Testis (tissue), 3 donors: ENCODE data around the gene TKFC. TPM values are rescaled to one million over a fixed set of nuclear protein-coding genes. Genes with fewer than 3 reads are reported as not detected.
A peak's percentile ranks its signal among the peaks of the same experiment; 100 is the strongest.

Source experiments
- DNase-seq: peaks from one replicate; pipeline ENCODE4 v3.0.0-alpha.2; 2019
- H3K27ac ChIP-seq, 2 donors: fragments of 200-600 bp; sonication (generic); one replicate each; pipeline ENCODE4 v1.5.1; 2019
- H3K27me3 ChIP-seq: fragments of 200-600 bp; sonication (generic); one replicate; pipeline ENCODE4 v1.5.1; 2019
- H3K36me3 ChIP-seq: fragments of 200-600 bp; sonication (generic); one replicate; pipeline ENCODE4 v1.5.1; 2017; ENCODE audit warnings: low read depth; ENCODE audit errors: missing control alignments
- H3K4me1 ChIP-seq: fragments of 200-600 bp; sonication (generic); one replicate; pipeline ENCODE4 v1.5.1; 2019
- H3K4me3 ChIP-seq, 2 donors: fragments of 200-600 bp; sonication (generic); one replicate each; pipeline ENCODE4 v1.5.1; 2017 to 2019
- H3K9me3 ChIP-seq: fragments of 200-600 bp; sonication (generic); one replicate; pipeline ENCODE4 v1.5.1; 2017
- POLR2A ChIP-seq: fragments of 450-650 bp; IDR thresholded peaks from one replicate; pipeline ENCODE4 v1.6.1; 2017; ENCODE audit warnings: antibody characterized with exemption, mild to moderate bottlenecking, moderate library complexity
- WGBS, 2 donors: methylation state at CpG; one replicate each; pipeline ENCODE4 v1.1.5; 2018; 5-methylcytosine and 5-hydroxymethylcytosine counted together
- intact Hi-C: fragments of 100-400 bp; cut with DNase I; formaldehyde crosslinking; loops from one replicate; pipeline ENCODE4 v1.15.1; 2023; ENCODE audit warnings: low total_unique reads
- polyA plus RNA-seq: library from polyadenylated mRNA; stranded (reverse); fragments of 350-450 nt; fragmentation: Illumina TruSeq; extraction: RNeasy Lipid Tissue Mini Kit (QIAGEN cat#74804); gene quantifications from one replicate; pipeline ENCODE4 v1.2.3, GENCODE V29; 2014; ENCODE audit warnings: low read depth, low replicate concordance; ENCODE audit not compliant: insufficient read depth
- total RNA-seq, 2 donors: library from RNA; depleted of rRNA; stranded (reverse); fragments of >200 nt; gene quantifications; one replicate each; pipeline ENCODE4 v1.2.3, GENCODE V29; 2016
- TF ChIP-seq, protein P1 (sequence below), 3 experiments: fragments of 450-650 bp in 2 of 3; fragments of 200-600 bp in 1 of 3; sonication (generic) in 1 of 3; IDR thresholded peaks; one replicate each; pipeline ENCODE4 v1.5.1; 2016 to 2019; ENCODE audit warnings: antibody characterized with exemption in 3 of 3, mild to moderate bottlenecking in 2 of 3, moderate library complexity in 1 of 3

Gene TKFC
- total and polyA plus RNA-seq, 3 donors from 2014 or later, result 90.1 to 159 (median 121) TPM

DNA sequence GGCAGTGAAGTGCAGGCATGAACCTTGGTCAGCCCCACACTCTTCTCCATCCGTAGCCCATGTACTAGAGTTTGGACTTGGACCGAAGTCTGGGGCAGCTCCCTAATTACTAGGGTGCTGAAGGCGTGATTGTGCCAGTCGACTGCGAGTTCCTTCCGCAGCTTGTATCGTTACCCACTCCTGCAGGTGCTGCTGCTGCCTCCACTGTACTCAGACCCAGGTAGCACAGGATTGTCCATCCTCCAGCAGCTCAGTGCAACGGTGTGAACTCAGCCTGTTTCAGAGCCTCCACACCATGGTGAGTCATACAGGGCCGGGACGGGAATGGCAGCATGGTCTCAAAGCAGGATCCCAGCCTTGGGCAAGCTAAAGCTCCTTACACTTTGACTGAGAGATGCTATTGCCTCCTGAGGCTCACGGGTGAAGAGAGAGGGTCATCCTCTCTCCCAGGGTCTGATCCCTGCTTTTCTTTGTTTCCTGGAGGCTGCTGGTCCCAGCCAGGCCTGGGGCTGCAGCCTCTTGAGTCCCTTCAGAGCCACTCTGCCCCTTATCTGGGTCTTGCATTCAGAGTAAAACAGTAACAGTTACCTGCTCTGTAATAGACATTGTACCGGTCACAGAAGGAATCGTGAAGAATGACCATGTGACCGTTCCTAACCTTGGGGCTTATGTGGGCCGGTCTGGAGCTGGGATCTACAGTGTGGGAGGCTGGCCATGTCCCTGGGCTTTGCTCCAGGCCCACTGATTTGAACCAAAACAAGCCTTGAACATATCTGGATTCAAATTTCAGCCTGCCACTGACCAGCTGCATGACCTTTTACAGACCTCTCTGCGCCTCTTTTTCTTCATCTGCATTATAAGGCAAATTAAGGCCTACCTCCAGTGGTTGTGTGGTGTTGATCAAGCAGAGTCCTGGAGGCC is 1.7 kb downstream of the TKFC start:
- no peak overlapping the region for H3K4me3 ChIP-seq
- peak; percentile 90 for DNase-seq
- intact Hi-C loops, result loop anchor here (5.0 to 10.0 kb wide), 2 partner anchors 53 to 100 kb away; partner anchors contain the start of gene SDHAF2
- peaks cover 49% of the 10 kb centered on the region for H3K4me1 ChIP-seq
- no peaks in the 10 kb centered on the region for H3K27me3 ChIP-seq
- H3K9me3 ChIP-seq, result no peaks in the 10 kb centered on the region
- peak overlapping the region; percentile 82 to 95 for H3K27ac ChIP-seq
- no peaks in the 10 kb centered on the region for H3K36me3 ChIP-seq
- WGBS, 2 donors, result 37 to 50% methylated on average over 15 to 16 of the region's 16 CpGs
- no peak for TF ChIP-seq POLR2A
- TF ChIP-seq, protein P1, sequence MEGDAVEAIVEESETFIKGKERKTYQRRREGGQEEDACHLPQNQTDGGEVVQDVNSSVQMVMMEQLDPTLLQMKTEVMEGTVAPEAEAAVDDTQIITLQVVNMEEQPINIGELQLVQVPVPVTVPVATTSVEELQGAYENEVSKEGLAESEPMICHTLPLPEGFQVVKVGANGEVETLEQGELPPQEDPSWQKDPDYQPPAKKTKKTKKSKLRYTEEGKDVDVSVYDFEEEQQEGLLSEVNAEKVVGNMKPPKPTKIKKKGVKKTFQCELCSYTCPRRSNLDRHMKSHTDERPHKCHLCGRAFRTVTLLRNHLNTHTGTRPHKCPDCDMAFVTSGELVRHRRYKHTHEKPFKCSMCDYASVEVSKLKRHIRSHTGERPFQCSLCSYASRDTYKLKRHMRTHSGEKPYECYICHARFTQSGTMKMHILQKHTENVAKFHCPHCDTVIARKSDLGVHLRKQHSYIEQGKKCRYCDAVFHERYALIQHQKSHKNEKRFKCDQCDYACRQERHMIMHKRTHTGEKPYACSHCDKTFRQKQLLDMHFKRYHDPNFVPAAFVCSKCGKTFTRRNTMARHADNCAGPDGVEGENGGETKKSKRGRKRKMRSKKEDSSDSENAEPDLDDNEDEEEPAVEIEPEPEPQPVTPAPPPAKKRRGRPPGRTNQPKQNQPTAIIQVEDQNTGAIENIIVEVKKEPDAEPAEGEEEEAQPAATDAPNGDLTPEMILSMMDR (IDR thresholded peaks at IDR 0.05), result no peak

GRCh38 chr11:61335355-61335710 is 2.3 kb downstream of the TKFC start:
- WGBS, 2 donors, result 42 to 71% methylated on average over 1 of the region's 1 CpG
- peak; percentile 49 for DNase-seq
- TF ChIP-seq, protein P1 (IDR thresholded peaks at IDR 0.05), result no peak
- no peak for TF ChIP-seq POLR2A
- peaks cover 49% of the 10 kb centered on the region for H3K4me1 ChIP-seq
- H3K36me3 ChIP-seq, result no peaks in the 10 kb centered on the region
- no peaks in the 10 kb centered on the region for H3K27me3 ChIP-seq
- H3K27ac ChIP-seq, result peak overlapping the region; percentile 82 to 95
- H3K9me3 ChIP-seq, result no peaks in the 10 kb centered on the region
- no peak overlapping the region for H3K4me3 ChIP-seq
- intact Hi-C loops, result loop anchor here (5.0 to 10.0 kb wide), 2 partner anchors 52 to 99 kb away; partner anchors contain the start of gene SDHAF2

- no peaks in the 10 kb centered on the region for H3K27me3 ChIP-seq
- no peaks in the 10 kb centered on the region for H3K36me3 ChIP-seq
- 38 to 40% methylated on average over 8 of the region's 8 CpGs for WGBS, 2 donors
- H3K27ac ChIP-seq, result peak overlapping the region; percentile 82 to 95
- TF ChIP-seq, protein P1 (IDR thresholded peaks at IDR 0.05), result peak; percentile 92 to 97 (median 97)
- TF ChIP-seq POLR2A, result no peak
- peaks cover 47% of the 10 kb centered on the region for H3K4me1 ChIP-seq
- intact Hi-C loops, result loop anchor here (5.0 to 10.0 kb wide), 2 partner anchors 51 to 98 kb away; partner anchors contain the start of gene SDHAF2
- peak; percentile 84 for DNase-seq
- H3K9me3 ChIP-seq, result no peaks in the 10 kb centered on the region
- H3K4me3 ChIP-seq, result no peak overlapping the region
These were observed 3.3 kb downstream of the TKFC start for GRCh38 chr11:61336171-61336935.

DNA sequence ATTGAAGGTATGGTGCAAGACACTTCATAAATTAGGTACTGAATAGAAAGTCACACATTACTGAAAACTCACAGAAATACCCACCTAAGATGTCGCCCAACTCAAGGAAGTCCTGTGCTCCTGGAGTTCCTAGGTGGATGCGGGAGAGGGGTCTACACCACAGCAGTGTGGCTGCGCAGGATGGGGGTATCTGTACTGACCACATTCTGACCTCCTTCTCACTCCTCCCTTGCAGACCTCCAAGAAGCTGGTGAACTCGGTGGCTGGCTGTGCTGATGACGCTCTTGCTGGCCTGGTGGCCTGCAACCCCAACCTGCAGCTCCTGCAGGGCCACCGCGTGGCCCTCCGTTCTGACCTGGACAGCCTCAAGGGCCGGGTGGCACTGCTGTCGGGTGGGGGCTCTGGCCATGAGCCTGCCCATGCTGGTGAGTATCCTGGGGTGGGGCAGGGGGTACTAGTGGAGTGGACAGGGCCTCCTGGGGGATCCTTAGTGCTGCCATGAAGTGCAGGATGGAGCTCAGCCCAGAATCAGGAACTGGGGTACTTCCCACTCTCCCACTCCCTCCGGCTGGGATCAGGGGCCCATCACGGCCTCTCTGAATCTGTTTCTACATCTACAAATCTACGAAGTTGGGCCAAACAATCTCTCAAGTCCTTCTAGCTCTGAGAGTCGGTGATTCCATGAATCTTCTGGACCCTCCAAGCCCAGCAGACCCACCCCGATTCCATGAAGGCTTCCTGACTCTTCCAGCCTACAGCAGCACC is 4.9 kb downstream of the TKFC start:
- no peaks in the 10 kb centered on the region for H3K27me3 ChIP-seq
- H3K4me1 ChIP-seq, result peaks cover 39% of the 10 kb centered on the region
- no peaks in the 10 kb centered on the region for H3K36me3 ChIP-seq
- 93 to 95% methylated on average over 9 to 15 of the region's 15 CpGs for WGBS, 2 donors
- H3K9me3 ChIP-seq, result no peaks in the 10 kb centered on the region
- intact Hi-C loops, result loop anchor here (5.0 to 10.0 kb wide), 2 partner anchors 49 to 97 kb away; partner anchors contain the start of gene SDHAF2
- no peak for DNase-seq
- no peak for TF ChIP-seq POLR2A
- TF ChIP-seq, protein P1 (IDR thresholded peaks at IDR 0.05), result no peak
- no peak overlapping the region for H3K4me3 ChIP-seq
- no peak overlapping the region for H3K27ac ChIP-seq
